Pancreas (tissue), 10 donors: ENCODE results near the gene DCDC1. TPM values are rescaled to one million over a fixed set of nuclear protein-coding genes. Genes with fewer than 3 reads are reported as not detected.
A peak's percentile ranks its signal among the peaks of the same experiment; 100 is the strongest.

Experiments
- ATAC-seq, 4 donors: fragments of 200-7000 bp; cut with Tn5 transposase; one replicate each; pipeline versions ENCODE4 v1.8.0 to v1.9.1; 2020; ENCODE audit warnings: mild to moderate bottlenecking in 4 of 4, moderate library complexity in 4 of 4
- DNase-seq, 6 donors: peaks; one replicate each; pipeline ENCODE4 v3.0.0-alpha.2; 2020
- FAIRE-seq: peaks from 2 replicates; lab custom pipeline; 2012; peaks lifted over from hg19 to GRCh38; lab: Jason Lieb, UNC
- H3K27ac ChIP-seq, 4 donors: fragments of 200-600 bp; sonication (generic); 1 replicate in 3 of 4; 2 replicates in 1 of 4; pipeline versions ENCODE4 v1.5.0 to v1.8.0; 2020
- H3K27me3 ChIP-seq, 4 donors: fragments of 200-600 bp; one replicate each; pipeline ENCODE4 v1.8.0; 2021
- H3K36me3 ChIP-seq, 3 donors: fragments of 200-600 bp; sonication (generic) in 1 of 3; one replicate each; pipeline versions ENCODE4 v1.5.0 to v1.8.0; 2020 to 2021
- H3K4me1 ChIP-seq, 3 donors: fragments of 200-600 bp; one replicate each; pipeline ENCODE4 v1.8.0; 2021
- H3K4me3 ChIP-seq, 4 donors: fragments of 200-600 bp; sonication (generic) in 2 of 4; one replicate each; pipeline versions ENCODE4 v1.5.0 to v1.8.0; 2020 to 2021
- H3K9me3 ChIP-seq, 4 donors: fragments of 200-600 bp; one replicate each; pipeline ENCODE4 v1.8.0; 2021
- WGBS, 2 donors: extraction: QIAGEN DNeasy Blood & Tissue Kit; methylation state at CpG; one replicate each; pipeline ENCODE4 v1.1.7; 2013; 5-methylcytosine and 5-hydroxymethylcytosine counted together
- intact Hi-C, 3 donors: fragments of 100-400 bp; cut with DNase I; formaldehyde crosslinking; loops; one replicate each; pipeline versions ENCODE4 v1.11.1 to v1.14.2; 2022
- polyA plus RNA-seq, 2 donors: library from polyadenylated mRNA; stranded (reverse); fragments of 200-250 nt; gene quantifications; one replicate each; pipeline ENCODE4 v1.2.3, GENCODE V29; 2013
- total RNA-seq, 6 donors: library from RNA; stranded (reverse); fragmentation: NEBNext Ultra II Directional in 4 of 6; extraction: Animal tissue kit (Norgen Biotek cat#: 25700) in 4 of 6; gene quantifications; one replicate each; pipeline versions ENCODE4 v1.2.1 to v1.2.4, GENCODE V29; 2021 to 2023
- TF ChIP-seq, protein P1 (sequence below), 4 donors: fragments of 200-600 bp; sonication (generic) in 3 of 4; IDR thresholded peaks; one replicate each; pipeline versions ENCODE4 v1.5.0 to v1.8.0; 2021; ENCODE audit warnings: antibody characterized with exemption in 4 of 4
- donor health status: healthy with polysubstance abuse.
- donor health status: DM: no; HTN: no; CAD: no; lungs with moderate emphysema.
- donor health status: DM: no; HTN: no; CAD: no.
- donor health status: control.
- donor health status: control.
- donor health status: Bipolar disorder and iron deficiency.
- donor health status: DM: yes; HTN: yes; CAD: no.
- donor health status: DM: no; HTN: no; CAD: no.
- donor health status: DM: no; HTN: no; CAD: no.
- donor health status: DM: yes; HTN: yes; CAD: no.

The DCDC1 gene
- total and polyA plus RNA-seq, 8 donors, result 0.40 to 1.2 (median 0.68) TPM

DNA sequence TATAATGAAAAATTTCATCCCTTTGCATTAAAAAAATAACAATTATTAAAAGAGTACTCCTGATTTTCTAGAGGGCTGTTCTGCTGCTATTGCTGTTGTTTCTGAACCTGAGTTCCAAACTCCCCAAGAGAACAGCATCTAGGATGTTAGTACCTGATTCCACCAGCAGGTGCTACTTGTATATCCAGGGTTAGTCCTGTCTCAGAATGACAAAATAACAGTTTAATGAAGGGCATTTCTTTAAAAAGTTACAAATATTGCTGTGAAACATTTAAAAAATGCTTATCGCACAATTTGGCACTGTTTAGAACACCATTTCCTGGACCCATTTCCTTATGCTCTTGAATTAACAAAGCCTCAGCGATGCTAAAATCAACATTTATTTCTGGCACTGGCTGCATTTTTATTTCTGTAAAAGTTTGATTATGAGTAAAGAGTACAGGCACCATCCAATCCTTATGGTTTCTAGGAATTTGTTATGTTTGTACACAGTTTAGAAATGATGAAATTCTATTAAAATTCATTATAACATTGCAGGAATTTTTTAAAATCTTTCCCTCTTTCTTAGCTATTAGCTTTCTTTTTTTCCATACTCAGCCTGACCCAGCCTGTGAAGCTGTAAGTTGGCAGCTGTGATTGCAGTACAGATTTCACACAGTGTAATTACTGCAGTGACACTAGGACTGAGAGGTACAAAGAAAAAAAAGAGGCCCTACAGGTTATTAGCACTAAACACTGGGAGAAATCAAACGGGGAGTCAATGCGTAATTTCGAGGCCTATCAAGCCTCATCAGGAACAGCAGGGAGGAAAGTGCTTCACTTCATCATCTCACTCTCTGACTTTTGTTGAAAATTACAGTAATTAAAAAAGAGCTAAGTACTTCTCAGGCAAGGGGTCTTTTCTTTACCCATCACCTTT lies 208.8 kb downstream of the DCDC1 start:
- TF ChIP-seq, protein P1, sequence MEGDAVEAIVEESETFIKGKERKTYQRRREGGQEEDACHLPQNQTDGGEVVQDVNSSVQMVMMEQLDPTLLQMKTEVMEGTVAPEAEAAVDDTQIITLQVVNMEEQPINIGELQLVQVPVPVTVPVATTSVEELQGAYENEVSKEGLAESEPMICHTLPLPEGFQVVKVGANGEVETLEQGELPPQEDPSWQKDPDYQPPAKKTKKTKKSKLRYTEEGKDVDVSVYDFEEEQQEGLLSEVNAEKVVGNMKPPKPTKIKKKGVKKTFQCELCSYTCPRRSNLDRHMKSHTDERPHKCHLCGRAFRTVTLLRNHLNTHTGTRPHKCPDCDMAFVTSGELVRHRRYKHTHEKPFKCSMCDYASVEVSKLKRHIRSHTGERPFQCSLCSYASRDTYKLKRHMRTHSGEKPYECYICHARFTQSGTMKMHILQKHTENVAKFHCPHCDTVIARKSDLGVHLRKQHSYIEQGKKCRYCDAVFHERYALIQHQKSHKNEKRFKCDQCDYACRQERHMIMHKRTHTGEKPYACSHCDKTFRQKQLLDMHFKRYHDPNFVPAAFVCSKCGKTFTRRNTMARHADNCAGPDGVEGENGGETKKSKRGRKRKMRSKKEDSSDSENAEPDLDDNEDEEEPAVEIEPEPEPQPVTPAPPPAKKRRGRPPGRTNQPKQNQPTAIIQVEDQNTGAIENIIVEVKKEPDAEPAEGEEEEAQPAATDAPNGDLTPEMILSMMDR (IDR thresholded peaks at IDR 0.05), result peak in 1 of 4 donors; percentile 28
- no peak for ATAC-seq
- no peak overlapping the region for H3K27ac ChIP-seq
- H3K4me1 ChIP-seq, result no peaks in the 10 kb centered on the region
- no peaks in the 10 kb centered on the region for H3K27me3 ChIP-seq
- WGBS, 2 donors, result 39 to 48% methylated on average over 5 of the region's 5 CpGs
- intact Hi-C loops, result no loop called here
- no peak for DNase-seq
- no peak for FAIRE-seq
- H3K4me3 ChIP-seq, result no peak overlapping the region
- H3K36me3 ChIP-seq, result no peaks in the 10 kb centered on the region
- H3K9me3 ChIP-seq, result no peaks in the 10 kb centered on the region

DNA sequence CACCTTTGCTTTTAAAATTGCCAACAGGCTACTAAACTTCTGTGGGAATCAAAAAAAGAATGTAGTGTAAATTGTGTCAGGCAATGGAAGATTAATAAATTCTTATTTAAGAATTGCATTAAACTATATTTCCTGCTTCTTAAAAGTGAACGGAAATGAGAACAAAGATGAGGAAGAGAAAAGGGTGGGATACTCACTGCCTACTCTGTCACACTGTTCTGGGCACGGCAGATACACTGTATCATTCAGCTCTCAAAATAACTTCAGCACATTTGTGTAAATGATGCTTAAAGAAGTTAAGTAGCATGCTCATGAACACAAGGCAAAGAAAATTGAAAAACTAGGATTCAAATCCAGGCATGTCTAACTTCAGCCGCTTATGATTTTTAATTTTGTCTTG lies 218.7 kb downstream of the DCDC1 start:
- intact Hi-C loops, result no loop called here
- TF ChIP-seq, protein P1 (IDR thresholded peaks at IDR 0.05), result no peak
- no peaks in the 10 kb centered on the region for H3K9me3 ChIP-seq
- no peak for ATAC-seq
- H3K4me3 ChIP-seq, result no peak overlapping the region
- no peak for DNase-seq
- WGBS, 2 donors, result 61 to 80% methylated on average over 3 of the region's 3 CpGs
- H3K27me3 ChIP-seq, result no peaks in the 10 kb centered on the region
- no peak for FAIRE-seq
- no peaks in the 10 kb centered on the region for H3K4me1 ChIP-seq
- H3K27ac ChIP-seq, result no peak overlapping the region
- no peaks in the 10 kb centered on the region for H3K36me3 ChIP-seq

DNA sequence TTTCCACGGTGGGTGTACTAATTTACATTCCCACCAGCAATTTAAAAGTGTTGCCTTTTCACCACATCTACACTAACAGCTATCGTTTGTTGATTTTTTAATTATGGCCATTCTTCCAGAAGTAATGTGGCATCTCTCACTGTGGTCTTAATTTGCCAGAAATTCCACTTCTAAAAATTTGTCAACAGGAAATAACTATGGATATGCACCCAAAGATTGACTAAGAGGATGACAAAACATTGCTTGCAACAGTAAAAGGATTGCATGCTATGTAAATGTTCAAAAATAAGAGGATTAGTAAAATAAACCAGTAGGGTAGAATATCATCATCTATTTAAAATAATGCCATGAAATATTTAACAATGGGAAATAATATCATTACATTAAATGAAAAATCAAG lies 219.5 kb downstream of the DCDC1 start:
- 71 to 81% methylated on average over 2 of the region's 2 CpGs for WGBS, 2 donors
- intact Hi-C loops, result no loop called here
- TF ChIP-seq, protein P1 (IDR thresholded peaks at IDR 0.05), result no peak

DNA sequence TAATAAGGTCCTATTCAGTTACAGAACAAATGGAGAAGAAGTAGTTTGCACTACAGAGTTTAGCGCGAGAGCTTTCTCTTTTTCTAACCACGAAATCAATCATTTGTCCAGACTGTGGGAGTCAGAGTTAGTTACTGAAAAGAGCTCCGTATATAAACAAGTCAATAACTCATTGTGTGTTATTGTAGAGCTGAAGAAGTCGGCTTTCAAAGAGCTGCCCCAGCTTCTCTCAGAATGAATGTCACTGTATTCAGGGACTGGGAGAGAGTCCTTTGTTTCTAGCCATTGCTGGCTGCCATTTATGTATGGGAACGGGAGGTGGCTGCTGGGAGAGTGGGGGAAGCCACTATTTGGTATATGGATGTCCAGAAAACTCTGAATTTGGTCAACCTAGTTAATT lies 227.8 kb downstream of the DCDC1 start:
- ATAC-seq, result no peak
- WGBS, 2 donors, result 10 to 18% methylated on average over 6 of the region's 6 CpGs
- intact Hi-C loops, result no loop called here
- TF ChIP-seq, protein P1 (IDR thresholded peaks at IDR 0.05), result no peak
- no peaks in the 10 kb centered on the region for H3K27me3 ChIP-seq
- FAIRE-seq, result no peak
- H3K4me3 ChIP-seq, result no peak overlapping the region
- DNase-seq, result no peak
- no peaks in the 10 kb centered on the region for H3K4me1 ChIP-seq
- H3K36me3 ChIP-seq, result no peaks in the 10 kb centered on the region
- no peaks in the 10 kb centered on the region for H3K9me3 ChIP-seq
- H3K27ac ChIP-seq, result no peak overlapping the region

More for the DNA sequence above, 219.5 kb downstream of the DCDC1 start:
- H3K4me3 ChIP-seq, result no peak overlapping the region
- ATAC-seq (no peak), FAIRE-seq (no peak), DNase-seq (no peak)
- H3K9me3 ChIP-seq, result no peaks in the 10 kb centered on the region
- H3K27me3 ChIP-seq, result no peaks in the 10 kb centered on the region
- H3K4me1 ChIP-seq, result no peaks in the 10 kb centered on the region
- H3K36me3 ChIP-seq, result no peaks in the 10 kb centered on the region
- H3K27ac ChIP-seq, result no peak overlapping the region

DNA sequence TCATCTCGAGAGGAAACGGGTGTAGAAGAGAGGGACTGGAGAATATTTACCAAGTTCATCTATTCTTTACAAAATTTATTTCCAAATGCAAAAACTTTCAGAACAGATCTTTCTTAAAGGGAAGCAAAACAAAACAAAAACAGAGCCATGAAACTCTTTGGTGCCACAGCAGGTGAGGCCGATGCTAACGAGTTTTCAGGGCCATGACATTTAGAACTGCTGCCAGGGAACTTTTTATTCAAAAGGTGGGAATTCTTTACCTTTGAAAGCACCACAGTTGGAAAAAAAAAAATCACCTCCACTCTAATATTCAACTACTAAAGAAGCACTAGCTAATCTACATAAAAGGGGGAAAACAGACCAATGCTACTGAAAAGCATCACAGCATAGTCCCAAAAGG lies 230.1 kb downstream of the DCDC1 start:
- ATAC-seq (no peak), DNase-seq (no peak), FAIRE-seq (no peak)
- Histone ChIP-seq H3K4me1 (no peaks in the 10 kb centered on the region), H3K27me3 (no peaks in the 10 kb centered on the region), H3K36me3 (no peaks in the 10 kb centered on the region), H3K27ac (no peak overlapping the region), H3K4me3 (no peak overlapping the region), H3K9me3 (no peaks in the 10 kb centered on the region)
- intact Hi-C loops, result no loop called here
- TF ChIP-seq, protein P1 (IDR thresholded peaks at IDR 0.05), result no peak
- 72 to 82% methylated on average over 4 of the region's 4 CpGs for WGBS, 2 donors
